ENCODE measurements around the gene FAM236B. TPM values are rescaled to one million over a fixed set of nuclear protein-coding genes. Genes with fewer than 3 reads are reported as not detected.
"Not testable (repeated sequence)": the region's sequence is repeated elsewhere in the genome, so short reads cannot be mapped to it uniquely, and the experiment has no call there.

FAM236B gene
- total RNA-seq (not detected), polyA plus RNA-seq (not detected)
- long read RNA-seq, donor 1, result 0 reads
- long read RNA-seq, donor 2, result 0 reads

DNA sequence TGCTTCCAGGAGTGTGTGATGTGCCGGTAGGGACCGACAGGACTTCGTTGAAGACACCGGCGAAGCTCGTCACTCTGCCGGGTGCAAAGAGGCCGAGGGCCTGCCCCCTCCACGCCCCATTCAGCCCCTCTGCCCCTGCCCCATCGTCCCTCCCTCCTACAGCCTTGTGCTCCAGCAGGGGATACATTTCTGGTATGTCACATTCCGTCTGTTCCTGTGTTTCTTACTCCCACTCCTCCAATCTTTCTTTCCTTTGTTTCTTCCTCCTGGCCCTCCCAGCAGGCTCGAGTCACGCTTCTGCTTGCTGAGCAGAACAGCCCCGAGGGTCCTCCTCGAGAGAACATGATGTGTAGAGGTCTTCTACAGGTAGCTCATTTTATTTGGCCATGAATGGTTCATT, at the start of gene FAM236B:
Gene FAM236B, minus strand, starts transcription at position 101 of the 400 bp plus-strand sequence. Its CDS starts 100 bp downstream, at position 1.
- H3K4me3 ChIP-seq; DNase-seq; H3K27ac ChIP-seq; intact Hi-C loops (cut with DNase I); ATAC-seq; H3K9me3 ChIP-seq; H3K4me1 ChIP-seq; H3K27me3 ChIP-seq (ENCODE audit: insufficient read depth in 3 of 3, low read length in 2 of 3); H3K36me3 ChIP-seq (ENCODE audit: insufficient read depth in 1 of 2, low read depth in 1 of 2): not testable (repeated sequence)
- WGBS, 3 donors, result no CpG with 5 or more reads among the region's 15 CpGs

DNA sequence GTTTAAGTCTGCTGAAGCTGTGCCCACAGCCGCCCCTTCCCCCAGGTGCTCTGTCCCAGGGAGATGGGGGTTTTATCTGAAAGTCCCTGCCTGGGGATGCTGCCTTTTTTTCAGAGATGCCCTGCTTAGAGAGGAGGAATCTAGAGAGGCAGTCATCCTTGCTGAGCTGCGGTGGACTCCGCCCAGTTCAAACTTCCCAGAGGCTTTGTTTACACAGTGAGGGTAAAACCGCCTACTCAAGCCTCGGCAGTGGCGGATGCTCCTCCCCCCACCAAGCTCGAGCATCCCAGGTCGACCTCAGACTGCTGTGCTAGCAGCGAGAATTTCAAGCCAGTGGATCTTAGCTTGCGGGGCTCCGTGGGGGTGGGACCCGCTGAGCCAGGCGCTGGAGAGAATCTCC, 48.2 kb upstream of the FAM236B start:
- H3K27me3 ChIP-seq (ENCODE audit: insufficient read depth in 3 of 3, low read length in 2 of 3); H3K27ac ChIP-seq; ATAC-seq; H3K9me3 ChIP-seq; H3K36me3 ChIP-seq (ENCODE audit: insufficient read depth in 1 of 2, low read depth in 1 of 2); H3K4me1 ChIP-seq; H3K4me3 ChIP-seq; DNase-seq; intact Hi-C loops (cut with DNase I): not testable (repeated sequence)
- no CpG with 5 or more reads among the region's 13 CpGs for WGBS, 3 donors

DNA sequence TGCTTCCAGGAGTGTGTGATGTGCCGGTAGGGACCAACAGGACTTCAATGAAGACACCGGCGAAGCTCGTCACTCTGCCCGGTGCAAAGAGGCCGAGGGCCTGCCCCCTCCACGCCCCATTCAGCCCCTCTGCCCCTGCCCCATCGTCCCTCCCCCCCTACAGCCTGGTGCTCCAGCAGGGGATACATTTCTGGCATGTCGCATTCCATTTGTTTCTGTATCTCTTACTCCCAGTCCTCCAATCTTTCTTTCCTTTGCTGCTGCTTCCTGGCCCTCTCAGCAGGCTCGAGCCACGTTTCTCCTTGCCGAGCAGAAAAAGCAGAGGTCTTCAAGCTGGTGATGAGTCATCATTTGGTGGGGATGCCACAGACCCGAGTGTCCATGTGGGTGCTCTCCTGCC, 25.6 kb upstream of the FAM236B start, which contains the start of gene FAM236D:
Gene FAM236D, minus strand, starts transcription at position 101 of the 400 bp plus-strand sequence. Its CDS starts 100 bp downstream, at position 1.
- H3K4me1 ChIP-seq; ATAC-seq; H3K4me3 ChIP-seq; intact Hi-C loops (cut with DNase I); H3K27me3 ChIP-seq (ENCODE audit: insufficient read depth in 3 of 3, low read length in 2 of 3); H3K36me3 ChIP-seq (ENCODE audit: insufficient read depth in 1 of 2, low read depth in 1 of 2); DNase-seq; H3K27ac ChIP-seq; H3K9me3 ChIP-seq: not testable (repeated sequence)
- WGBS, 3 donors, result no CpG with 5 or more reads among the region's 13 CpGs

- H3K9me3 ChIP-seq; DNase-seq; H3K27ac ChIP-seq; ATAC-seq; intact Hi-C loops (cut with DNase I); H3K4me3 ChIP-seq; H3K36me3 ChIP-seq (ENCODE audit: insufficient read depth in 1 of 2, low read depth in 1 of 2); H3K27me3 ChIP-seq (ENCODE audit: insufficient read depth in 3 of 3, low read length in 2 of 3); H3K4me1 ChIP-seq: not testable (repeated sequence)
- WGBS, 3 donors, result 95 to 100% (median 100%) methylated on average over 1 of the region's 3 CpGs
Measured at GRCh38 chrX:72790390-72790789, 7.9 kb upstream of the FAM236B start.

DNA sequence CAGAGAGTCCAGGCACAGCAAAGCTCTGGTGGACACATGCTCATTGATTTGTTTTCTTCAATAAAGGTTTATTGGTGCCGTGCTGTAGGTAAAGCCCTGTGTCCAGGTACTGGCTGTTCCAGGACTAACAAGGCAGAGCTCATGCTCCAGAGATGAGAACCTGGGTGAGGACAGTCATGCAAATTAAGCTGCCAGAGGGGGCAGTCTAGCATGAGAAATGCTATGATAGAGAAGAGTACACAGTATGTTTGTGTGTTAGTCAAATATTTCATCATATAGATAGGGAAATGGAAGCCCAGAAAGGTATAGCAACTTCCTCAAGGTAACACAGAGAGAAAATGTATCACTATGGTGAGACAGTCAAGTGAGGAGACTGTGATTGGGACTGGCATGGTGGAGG, 5.7 kb upstream of the FAM236B start:
- intact Hi-C loops (cut with DNase I); H3K36me3 ChIP-seq (ENCODE audit: insufficient read depth in 1 of 2, low read depth in 1 of 2); H3K4me3 ChIP-seq; H3K4me1 ChIP-seq; DNase-seq; H3K9me3 ChIP-seq; ATAC-seq; H3K27ac ChIP-seq; H3K27me3 ChIP-seq (ENCODE audit: insufficient read depth in 3 of 3, low read length in 2 of 3): not testable (repeated sequence)
- no CpG with 5 or more reads among the region's 1 CpG for WGBS, 3 donors

- no CpG with 5 or more reads among the region's 6 CpGs for WGBS, 3 donors
- H3K27me3 ChIP-seq (ENCODE audit: insufficient read depth in 3 of 3, low read length in 2 of 3); H3K36me3 ChIP-seq (ENCODE audit: insufficient read depth in 1 of 2, low read depth in 1 of 2); ATAC-seq; H3K4me3 ChIP-seq; DNase-seq; H3K9me3 ChIP-seq; intact Hi-C loops (cut with DNase I); H3K4me1 ChIP-seq; H3K27ac ChIP-seq: not testable (repeated sequence)
Measured at GRCh38 chrX:72783964-72784363, 1.5 kb upstream of the FAM236B start.

- DNase-seq; H3K4me1 ChIP-seq; H3K36me3 ChIP-seq (ENCODE audit: insufficient read depth in 1 of 2, low read depth in 1 of 2); H3K9me3 ChIP-seq; ATAC-seq; H3K27ac ChIP-seq; H3K4me3 ChIP-seq; intact Hi-C loops (cut with DNase I); H3K27me3 ChIP-seq (ENCODE audit: insufficient read depth in 3 of 3, low read length in 2 of 3): not testable (repeated sequence)
- no CpG with 5 or more reads among the region's 8 CpGs for WGBS, 3 donors
Measured at GRCh38 chrX:72783365-72783936, 991 bp upstream of the FAM236B start.

DNA sequence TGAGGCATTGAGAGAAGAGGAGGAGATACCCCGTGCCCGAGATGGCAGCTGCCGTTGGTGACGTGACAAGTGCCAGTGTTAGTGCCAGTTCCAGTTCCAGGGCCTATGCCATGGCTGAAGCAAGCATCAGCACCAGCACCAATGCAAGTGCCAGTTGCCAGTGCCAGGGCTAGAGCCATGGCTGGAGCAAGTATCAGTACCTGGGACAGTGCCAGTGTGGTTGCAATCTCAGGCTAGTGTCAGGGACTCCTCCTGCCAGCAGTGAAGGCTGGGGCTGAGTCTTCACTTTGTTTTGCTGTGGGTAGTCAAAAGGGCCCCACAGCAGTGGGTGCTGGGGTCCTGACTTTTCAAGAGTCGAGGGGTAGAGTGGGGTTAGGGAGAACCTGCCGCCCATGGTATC, 4.3 kb downstream of the FAM236B start:
- H3K27ac ChIP-seq; intact Hi-C loops (cut with DNase I); H3K27me3 ChIP-seq (ENCODE audit: insufficient read depth in 3 of 3, low read length in 2 of 3); DNase-seq; H3K4me1 ChIP-seq; H3K36me3 ChIP-seq (ENCODE audit: insufficient read depth in 1 of 2, low read depth in 1 of 2); H3K4me3 ChIP-seq; H3K9me3 ChIP-seq: not testable (repeated sequence)
- WGBS, 3 donors, result no CpG with 5 or more reads among the region's 6 CpGs
- peak in 2 of 4 donors; percentile 26 to 38 for ATAC-seq

GRCh38 chrX:72777467-72777790, 5.0 kb downstream of the FAM236B start:
- WGBS, 3 donors, result no CpG with 5 or more reads among the region's 15 CpGs
- H3K27ac ChIP-seq; intact Hi-C loops (cut with DNase I); H3K27me3 ChIP-seq (ENCODE audit: insufficient read depth in 3 of 3, low read length in 2 of 3); H3K4me1 ChIP-seq; H3K36me3 ChIP-seq (ENCODE audit: insufficient read depth in 1 of 2, low read depth in 1 of 2); H3K4me3 ChIP-seq; DNase-seq; H3K9me3 ChIP-seq: not testable (repeated sequence)
- ATAC-seq, result peak in 1 of 4 donors; percentile 41

- ATAC-seq, result peak in 1 of 4 donors; percentile 60
- H3K27me3 ChIP-seq (ENCODE audit: insufficient read depth in 3 of 3, low read length in 2 of 3); H3K4me3 ChIP-seq; H3K27ac ChIP-seq; H3K4me1 ChIP-seq; intact Hi-C loops (cut with DNase I); H3K9me3 ChIP-seq; DNase-seq; H3K36me3 ChIP-seq (ENCODE audit: insufficient read depth in 1 of 2, low read depth in 1 of 2): not testable (repeated sequence)
- no CpG with 5 or more reads among the region's 44 CpGs for WGBS, 3 donors
Measured at GRCh38 chrX:72776653-72777466, 5.6 kb downstream of the FAM236B start, which contains the start of gene DMRTC1B. Gene DMRTC1B, plus strand, starts transcription at chrX:72776890. Its CDS starts 68,246 bp downstream, at chrX:72845136.

DNA sequence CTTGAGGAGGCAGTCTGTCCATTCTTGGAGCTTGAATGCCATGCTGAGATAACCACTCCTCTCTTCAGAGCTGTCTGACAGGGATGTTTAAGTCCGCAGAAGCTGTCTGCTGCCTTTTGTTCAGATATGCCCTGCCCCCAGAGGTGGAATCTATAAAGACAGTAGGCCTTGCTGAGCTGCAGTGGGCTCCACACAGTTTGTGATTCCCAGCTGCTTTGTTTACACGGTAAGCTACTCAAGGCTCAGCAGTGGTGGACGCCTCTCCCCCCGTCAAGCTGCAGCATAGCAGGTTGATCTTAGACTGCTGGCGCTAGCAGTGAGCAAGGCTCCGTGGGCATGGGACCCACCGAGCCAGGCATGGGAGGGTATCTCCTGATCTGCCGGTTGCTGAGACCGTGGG, 22.0 kb downstream of the FAM236B start:
- H3K27ac ChIP-seq; intact Hi-C loops (cut with DNase I); H3K27me3 ChIP-seq (ENCODE audit: insufficient read depth in 3 of 3, low read length in 2 of 3); ATAC-seq; DNase-seq; H3K36me3 ChIP-seq (ENCODE audit: insufficient read depth in 1 of 2, low read depth in 1 of 2); H3K9me3 ChIP-seq; H3K4me1 ChIP-seq; H3K4me3 ChIP-seq: not testable (repeated sequence)
- no CpG with 5 or more reads among the region's 9 CpGs for WGBS, 3 donors

Measured in psoas muscle (tissue), 8 donors.